K562 (cell line): ENCODE results near the gene MTOR. TPM values are rescaled to one million over a fixed set of nuclear protein-coding genes. Genes with fewer than 3 reads are reported as not detected.

ENCODE experiments used
- BMI1 ChIP-seq: fragments of 150-350 bp; IDR thresholded peaks from 2 replicates; pipeline ENCODE4 v1.6.1; 2014; ENCODE audit warnings: low read length
- PCBP2 ChIP-seq: fragments of 200-400 bp; formaldehyde crosslinking; IDR thresholded peaks from 2 replicates; pipeline ENCODE4 v1.6.1; 2018; ENCODE audit warnings: low read length, low read depth, mild to moderate bottlenecking, moderate library complexity; ENCODE audit not compliant: poor library complexity, severe bottlenecking
- ZC3H8 ChIP-seq: fragments of 450-650 bp; IDR thresholded peaks from 2 replicates; pipeline ENCODE4 v1.6.1; 2017
- ZFP1 ChIP-seq: fragments of 450-650 bp; formaldehyde crosslinking; IDR thresholded peaks from 2 replicates; pipeline ENCODE4 v1.4.0; 2020; ENCODE audit warnings: mild to moderate bottlenecking, mixed read lengths
- ZNF436 ChIP-seq: fragments of 250-450, 450-650 bp; sonication (Bioruptor Pico); formaldehyde crosslinking; IDR thresholded peaks from 2 replicates; pipeline ENCODE4 v1.7.0; 2020; ENCODE audit warnings: mild to moderate bottlenecking
- polyA plus RNA-seq, 8 experiments: library from polyadenylated mRNA; depleted of rRNA in 4 of 8; stranded (reverse) in 5 of 8; unstranded in 3 of 8; fragments of >200 nt; fragmentation: Nextera tagmentation in 2 of 8; fragmentation: Illumina TruSeq in 1 of 8; extraction: Ambion mirVana in 2 of 8; extraction: Trizol in 1 of 8; gene quantifications; 2 replicates each; pipeline versions ENCODE4 v1.2.1 to v1.2.3, GENCODE V29; 2011 to 2014; ENCODE audit warnings: inconsistent platforms in 1 of 8, missing spikeins in 1 of 8
- total RNA-seq, 7 experiments: library from RNA; depleted of rRNA in 6 of 7; stranded (reverse); fragments of >200 nt in 6 of 7; fragmentation: Illumina TruSeq in 2 of 7; extraction: Trizol in 2 of 7; gene quantifications; 2 replicates each; pipeline versions ENCODE4 v1.2.1 to v1.2.3, GENCODE V29; 2011 to 2021; ENCODE audit warnings: low replicate concordance in 1 of 7
- TF ChIP-seq, protein P1 (sequence below): fragments of 250-450 bp; sonication (Bioruptor Pico); IDR thresholded peaks from 2 replicates; pipeline ENCODE4 v1.5.0; 2020; ENCODE audit warnings: mild to moderate bottlenecking
- TF ChIP-seq, protein P2 (sequence below), 2 experiments: fragments of 450-650 bp; formaldehyde crosslinking in 1 of 2; IDR thresholded peaks; 2 replicates each; pipeline versions ENCODE4 v1.4.0 to v1.6.1; 2014 to 2020; ENCODE audit warnings: mild to moderate bottlenecking in 2 of 2, borderline replicate concordance in 1 of 2, low read depth in 1 of 2
- TF ChIP-seq, protein P3 (sequence below): fragments of 250-450 bp; sonication (Bioruptor Pico); IDR thresholded peaks from 2 replicates; pipeline ENCODE4 v1.4.0; 2020
- TF ChIP-seq, protein P4 (sequence below): sonication (generic); formaldehyde crosslinking; IDR thresholded peaks from 2 replicates; pipeline ENCODE4 v1.8.1; 2022; ENCODE audit warnings: missing genetic modification reagents

MTOR gene
- total and polyA plus RNA-seq, 9 of the 15 experiments (the other 6 are each of a cell fraction or from before 2014, with no cell fraction given), result 11.4 to 71.4 (median 52.2) TPM

DNA sequence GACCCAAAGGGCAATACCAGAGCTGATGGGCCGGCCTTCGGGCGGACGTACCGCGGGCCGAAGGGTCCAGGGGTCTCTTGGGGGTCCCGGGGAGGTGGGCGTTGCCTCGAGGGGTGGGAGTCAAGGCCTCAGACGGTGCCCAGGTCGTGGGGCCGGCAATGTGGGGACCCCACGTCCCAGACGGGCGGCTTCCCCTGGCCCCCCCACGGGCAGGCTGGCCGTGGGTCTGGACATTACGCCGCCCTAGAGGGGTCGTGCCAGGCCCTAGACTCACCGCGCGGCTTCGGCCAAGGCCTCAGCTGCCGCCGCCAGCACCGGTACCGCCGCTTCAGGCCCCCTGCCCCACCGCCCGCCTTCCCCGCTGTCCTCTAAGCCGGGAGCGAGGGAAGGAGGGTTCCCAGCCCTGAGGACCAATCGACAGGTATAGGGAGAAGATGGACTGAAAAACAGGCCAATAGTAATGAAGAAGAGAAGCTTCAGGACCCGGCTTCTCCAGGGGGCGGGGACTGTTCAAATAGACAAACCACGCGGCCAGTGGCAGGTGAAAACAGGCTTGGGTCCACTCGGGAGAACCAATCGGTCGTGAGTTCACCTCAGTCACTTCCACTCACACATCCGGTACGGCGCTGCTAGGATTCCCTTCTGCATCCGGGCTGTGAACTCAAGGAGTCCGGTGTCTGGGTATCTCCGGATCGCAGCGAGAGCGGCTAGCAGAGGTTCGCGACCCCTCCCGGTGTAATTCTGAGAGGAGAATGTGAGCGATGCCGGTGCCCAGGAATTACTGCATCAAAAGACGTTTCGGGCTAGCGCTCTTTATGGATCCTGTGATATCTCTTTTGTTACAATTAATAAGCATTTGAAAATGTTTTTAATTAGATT is at the start of gene MTOR (continued):
- TF ChIP-seq, protein P1, sequence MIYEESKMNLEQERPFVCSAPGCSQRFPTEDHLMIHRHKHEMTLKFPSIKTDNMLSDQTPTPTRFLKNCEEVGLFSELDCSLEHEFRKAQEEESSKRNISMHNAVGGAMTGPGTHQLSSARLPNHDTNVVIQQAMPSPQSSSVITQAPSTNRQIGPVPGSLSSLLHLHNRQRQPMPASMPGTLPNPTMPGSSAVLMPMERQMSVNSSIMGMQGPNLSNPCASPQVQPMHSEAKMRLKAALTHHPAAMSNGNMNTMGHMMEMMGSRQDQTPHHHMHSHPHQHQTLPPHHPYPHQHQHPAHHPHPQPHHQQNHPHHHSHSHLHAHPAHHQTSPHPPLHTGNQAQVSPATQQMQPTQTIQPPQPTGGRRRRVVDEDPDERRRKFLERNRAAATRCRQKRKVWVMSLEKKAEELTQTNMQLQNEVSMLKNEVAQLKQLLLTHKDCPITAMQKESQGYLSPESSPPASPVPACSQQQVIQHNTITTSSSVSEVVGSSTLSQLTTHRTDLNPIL (CRISPR knock-in tag), result no peak
- TF ChIP-seq ZFP1 (CRISPR knock-in tag), result no peak
- no peak for TF ChIP-seq ZC3H8
- TF ChIP-seq ZNF436 (CRISPR knock-in tag), result no peak
- TF ChIP-seq, protein P2, sequence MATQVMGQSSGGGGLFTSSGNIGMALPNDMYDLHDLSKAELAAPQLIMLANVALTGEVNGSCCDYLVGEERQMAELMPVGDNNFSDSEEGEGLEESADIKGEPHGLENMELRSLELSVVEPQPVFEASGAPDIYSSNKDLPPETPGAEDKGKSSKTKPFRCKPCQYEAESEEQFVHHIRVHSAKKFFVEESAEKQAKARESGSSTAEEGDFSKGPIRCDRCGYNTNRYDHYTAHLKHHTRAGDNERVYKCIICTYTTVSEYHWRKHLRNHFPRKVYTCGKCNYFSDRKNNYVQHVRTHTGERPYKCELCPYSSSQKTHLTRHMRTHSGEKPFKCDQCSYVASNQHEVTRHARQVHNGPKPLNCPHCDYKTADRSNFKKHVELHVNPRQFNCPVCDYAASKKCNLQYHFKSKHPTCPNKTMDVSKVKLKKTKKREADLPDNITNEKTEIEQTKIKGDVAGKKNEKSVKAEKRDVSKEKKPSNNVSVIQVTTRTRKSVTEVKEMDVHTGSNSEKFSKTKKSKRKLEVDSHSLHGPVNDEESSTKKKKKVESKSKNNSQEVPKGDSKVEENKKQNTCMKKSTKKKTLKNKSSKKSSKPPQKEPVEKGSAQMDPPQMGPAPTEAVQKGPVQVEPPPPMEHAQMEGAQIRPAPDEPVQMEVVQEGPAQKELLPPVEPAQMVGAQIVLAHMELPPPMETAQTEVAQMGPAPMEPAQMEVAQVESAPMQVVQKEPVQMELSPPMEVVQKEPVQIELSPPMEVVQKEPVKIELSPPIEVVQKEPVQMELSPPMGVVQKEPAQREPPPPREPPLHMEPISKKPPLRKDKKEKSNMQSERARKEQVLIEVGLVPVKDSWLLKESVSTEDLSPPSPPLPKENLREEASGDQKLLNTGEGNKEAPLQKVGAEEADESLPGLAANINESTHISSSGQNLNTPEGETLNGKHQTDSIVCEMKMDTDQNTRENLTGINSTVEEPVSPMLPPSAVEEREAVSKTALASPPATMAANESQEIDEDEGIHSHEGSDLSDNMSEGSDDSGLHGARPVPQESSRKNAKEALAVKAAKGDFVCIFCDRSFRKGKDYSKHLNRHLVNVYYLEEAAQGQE (IDR thresholded peaks at IDR 0.05; ENCODE audit: borderline replicate concordance), result no peak
- TF ChIP-seq, protein P2 (CRISPR knock-in tag; IDR thresholded peaks at IDR 0.05; ENCODE audit: low read depth), result no peak
- TF ChIP-seq BMI1, result no peak
- TF ChIP-seq, protein P3, sequence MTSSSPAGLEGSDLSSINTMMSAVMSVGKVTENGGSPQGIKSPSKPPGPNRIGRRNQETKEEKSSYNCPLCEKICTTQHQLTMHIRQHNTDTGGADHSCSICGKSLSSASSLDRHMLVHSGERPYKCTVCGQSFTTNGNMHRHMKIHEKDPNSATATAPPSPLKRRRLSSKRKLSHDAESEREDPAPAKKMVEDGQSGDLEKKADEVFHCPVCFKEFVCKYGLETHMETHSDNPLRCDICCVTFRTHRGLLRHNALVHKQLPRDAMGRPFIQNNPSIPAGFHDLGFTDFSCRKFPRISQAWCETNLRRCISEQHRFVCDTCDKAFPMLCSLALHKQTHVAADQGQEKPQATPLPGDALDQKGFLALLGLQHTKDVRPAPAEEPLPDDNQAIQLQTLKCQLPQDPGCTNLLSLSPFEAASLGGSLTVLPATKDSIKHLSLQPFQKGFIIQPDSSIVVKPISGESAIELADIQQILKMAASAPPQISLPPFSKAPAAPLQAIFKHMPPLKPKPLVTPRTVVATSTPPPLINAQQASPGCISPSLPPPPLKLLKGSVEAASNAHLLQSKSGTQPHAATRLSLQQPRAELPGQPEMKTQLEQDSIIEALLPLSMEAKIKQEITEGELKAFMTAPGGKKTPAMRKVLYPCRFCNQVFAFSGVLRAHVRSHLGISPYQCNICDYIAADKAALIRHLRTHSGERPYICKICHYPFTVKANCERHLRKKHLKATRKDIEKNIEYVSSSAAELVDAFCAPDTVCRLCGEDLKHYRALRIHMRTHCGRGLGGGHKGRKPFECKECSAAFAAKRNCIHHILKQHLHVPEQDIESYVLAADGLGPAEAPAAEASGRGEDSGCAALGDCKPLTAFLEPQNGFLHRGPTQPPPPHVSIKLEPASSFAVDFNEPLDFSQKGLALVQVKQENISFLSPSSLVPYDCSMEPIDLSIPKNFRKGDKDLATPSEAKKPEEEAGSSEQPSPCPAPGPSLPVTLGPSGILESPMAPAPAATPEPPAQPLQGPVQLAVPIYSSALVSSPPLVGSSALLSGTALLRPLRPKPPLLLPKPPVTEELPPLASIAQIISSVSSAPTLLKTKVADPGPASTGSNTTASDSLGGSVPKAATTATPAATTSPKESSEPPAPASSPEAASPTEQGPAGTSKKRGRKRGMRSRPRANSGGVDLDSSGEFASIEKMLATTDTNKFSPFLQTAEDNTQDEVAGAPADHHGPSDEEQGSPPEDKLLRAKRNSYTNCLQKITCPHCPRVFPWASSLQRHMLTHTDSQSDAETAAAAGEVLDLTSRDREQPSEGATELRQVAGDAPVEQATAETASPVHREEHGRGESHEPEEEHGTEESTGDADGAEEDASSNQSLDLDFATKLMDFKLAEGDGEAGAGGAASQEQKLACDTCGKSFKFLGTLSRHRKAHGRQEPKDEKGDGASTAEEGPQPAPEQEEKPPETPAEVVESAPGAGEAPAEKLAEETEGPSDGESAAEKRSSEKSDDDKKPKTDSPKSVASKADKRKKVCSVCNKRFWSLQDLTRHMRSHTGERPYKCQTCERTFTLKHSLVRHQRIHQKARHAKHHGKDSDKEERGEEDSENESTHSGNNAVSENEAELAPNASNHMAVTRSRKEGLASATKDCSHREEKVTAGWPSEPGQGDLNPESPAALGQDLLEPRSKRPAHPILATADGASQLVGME, result no peak
- TF ChIP-seq PCBP2, result no peak
- TF ChIP-seq, protein P4, sequence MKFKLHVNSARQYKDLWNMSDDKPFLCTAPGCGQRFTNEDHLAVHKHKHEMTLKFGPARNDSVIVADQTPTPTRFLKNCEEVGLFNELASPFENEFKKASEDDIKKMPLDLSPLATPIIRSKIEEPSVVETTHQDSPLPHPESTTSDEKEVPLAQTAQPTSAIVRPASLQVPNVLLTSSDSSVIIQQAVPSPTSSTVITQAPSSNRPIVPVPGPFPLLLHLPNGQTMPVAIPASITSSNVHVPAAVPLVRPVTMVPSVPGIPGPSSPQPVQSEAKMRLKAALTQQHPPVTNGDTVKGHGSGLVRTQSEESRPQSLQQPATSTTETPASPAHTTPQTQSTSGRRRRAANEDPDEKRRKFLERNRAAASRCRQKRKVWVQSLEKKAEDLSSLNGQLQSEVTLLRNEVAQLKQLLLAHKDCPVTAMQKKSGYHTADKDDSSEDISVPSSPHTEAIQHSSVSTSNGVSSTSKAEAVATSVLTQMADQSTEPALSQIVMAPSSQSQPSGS (CRISPR knock-in tag), result no peak
